HepG2 (cell line): ENCODE measurements around the gene CEP164. TPM values are rescaled to one million over a fixed set of nuclear protein-coding genes. Genes with fewer than 3 reads are reported as not detected.
A peak's percentile ranks its signal among the peaks of the same experiment; 100 is the strongest.

Source experiments
- ATAC-seq: fragments of 200-7000 bp; cut with Tn5 transposase; 3 replicates; pipeline ENCODE4 v1.9.1; 2020; ENCODE audit warnings: mild to moderate bottlenecking, moderate library complexity
- BruUV-seq: library from RNA; stranded (reverse); fragments of 400-500 nt; replicated peaks from 2 replicates; lab custom pipeline; 2021; lab: Mats Ljungman, UMichigan
- CTCF ChIA-PET: fragments of 300-600 bp; formaldehyde crosslinking; extraction: SDS; loops from one replicate; lab custom pipeline; 2021; ENCODE audit warnings: low total read pairs, inconsistent platforms, low intra/inter-chr PET ratio; lab: Yijun Ruan, JAX
- POLR2A ChIA-PET: fragments of 350-600 bp; sonication (Branson Sonifier 250); formaldehyde crosslinking; loops from one replicate; lab custom pipeline; 2020; ENCODE audit warnings: antibody characterized with exemption, inconsistent platforms; lab: Yijun Ruan, JAX
- DNase-seq: peaks from one replicate; pipeline ENCODE4 v3.0.0-alpha.2; 2015; ENCODE audit warnings: low spot score
- FAIRE-seq: peaks from 3 replicates; lab custom pipeline; 2011; peaks lifted over from hg19 to GRCh38; lab: Jason Lieb, UNC
- H2AFZ ChIP-seq: one replicate; pipeline ENCODE4 v1.6.1; 2011; ENCODE audit warnings: low read length, inconsistent platforms
- H3K27ac ChIP-seq: fragments of 300-600 bp; 3 replicates; pipeline ENCODE4 v1.8.0; 2011; ENCODE audit warnings: mixed run types, mild to moderate bottlenecking, mixed read lengths, low read length, inconsistent platforms; ENCODE audit not compliant: insufficient read depth; ENCODE audit errors: extremely low read length
- H3K27me3 ChIP-seq, 2 experiments: fragments of 200-600 bp in 1 of 2; 2 replicates in 1 of 2; 3 replicates in 1 of 2; pipeline versions ENCODE4 v1.6.0 to v1.8.0; 2011; ENCODE audit warnings: low read length in 2 of 2, mild to moderate bottlenecking in 2 of 2, moderate library complexity in 2 of 2, inconsistent platforms in 1 of 2; ENCODE audit not compliant: insufficient read depth in 2 of 2, control insufficient read depth in 1 of 2
- H3K36me3 ChIP-seq, 2 experiments: fragments of 200-600 bp in 1 of 2; replicated peaks in 1 of 2; 2 replicates in 1 of 2; 3 replicates in 1 of 2; pipeline versions ENCODE4 v1.5.1 to v1.8.0; 2011; ENCODE audit warnings: low read length in 2 of 2, inconsistent platforms in 1 of 2; ENCODE audit not compliant: insufficient read depth in 2 of 2, control insufficient read depth in 1 of 2
- H3K4me1 ChIP-seq: 2 replicates; pipeline ENCODE4 v1.5.1; 2012; ENCODE audit warnings: low read length, inconsistent platforms; ENCODE audit not compliant: insufficient read depth
- H3K4me2 ChIP-seq: 2 replicates; pipeline ENCODE4 v1.6.0; 2011; ENCODE audit warnings: low read depth, low read length, inconsistent platforms
- H3K4me3 ChIP-seq, 3 experiments: fragments of 200-600 bp in 1 of 3; sonication (generic), shearing (Covaris generic) in 1 of 3; replicated peaks in 1 of 3; 2 replicates each; pipeline ENCODE4 v1.5.1; 2011 to 2016; ENCODE audit warnings: low read length in 3 of 3, inconsistent platforms in 2 of 3, low read depth in 2 of 3, mild to moderate bottlenecking in 2 of 3, control low read depth in 1 of 3, mixed read lengths in 1 of 3; ENCODE audit not compliant: insufficient read depth in 1 of 3
- H3K79me2 ChIP-seq: one replicate; pipeline ENCODE4 v1.6.1; 2011; ENCODE audit warnings: low read length, inconsistent platforms; ENCODE audit not compliant: insufficient read depth
- H3K9ac ChIP-seq: 2 replicates; pipeline ENCODE4 v1.6.0; 2011; ENCODE audit warnings: mild to moderate bottlenecking, low read depth, low read length, inconsistent platforms; ENCODE audit not compliant: insufficient read depth
- H3K9me3 ChIP-seq: 2 replicates; pipeline ENCODE4 v1.5.1; 2012; ENCODE audit warnings: mild to moderate bottlenecking, low read length
- H4K20me1 ChIP-seq: 2 replicates; pipeline ENCODE4 v1.6.0; 2011; ENCODE audit warnings: inconsistent platforms, mild to moderate bottlenecking, low read length, moderate library complexity; ENCODE audit not compliant: insufficient read depth
- KDM2A ChIP-seq: sonication (generic); formaldehyde crosslinking; IDR thresholded peaks from 2 replicates; pipeline ENCODE4 v1.4.0; 2020; ENCODE audit warnings: low read depth, missing genetic modification reagents, borderline replicate concordance
- SSRP1 ChIP-seq: IDR thresholded peaks from 2 replicates; pipeline ENCODE4 v1.6.1; 2016; ENCODE audit warnings: control low read depth
- TRIM24 ChIP-seq: sonication (generic); formaldehyde crosslinking; IDR thresholded peaks from 2 replicates; pipeline ENCODE4 v1.8.0; 2022; ENCODE audit warnings: mild to moderate bottlenecking, missing genetic modification reagents
- ZNF17 ChIP-seq: sonication (generic); formaldehyde crosslinking; IDR thresholded peaks from 2 replicates; pipeline ENCODE4 v1.5.0; 2020; ENCODE audit warnings: mild to moderate bottlenecking, missing genetic modification reagents
- ZNF205 ChIP-seq: IDR thresholded peaks from 2 replicates; pipeline ENCODE4 v1.6.1; 2018; ENCODE audit warnings: missing biosample characterization, missing genetic modification reagents
- ZNF350 ChIP-seq: sonication (generic); formaldehyde crosslinking; IDR thresholded peaks from 2 replicates; pipeline ENCODE4 v1.4.0; 2020; ENCODE audit warnings: mild to moderate bottlenecking, low read depth, missing genetic modification reagents, borderline replicate concordance
- ZNF549 ChIP-seq: sonication (generic); formaldehyde crosslinking; IDR thresholded peaks from 2 replicates; pipeline ENCODE4 v1.5.0; 2020; ENCODE audit warnings: missing genetic modification reagents
- WGBS: methylation state at CpG from one replicate; pipeline ENCODE4 v1.1.6; 2017; ENCODE audit warnings: low lambda C conversion rate; 5-methylcytosine and 5-hydroxymethylcytosine counted together
- in situ Hi-C: cut with HindIII; loops from 2 replicates; pipeline ENCODE4 v1.10.0; 2017; ENCODE audit warnings: low pct_unique_long_range_greater_than_20kb; ENCODE audit not compliant: extremely low pct_ligation_motif_present
- intact Hi-C: fragments of 100-400 bp; cut with micrococcal nuclease; formaldehyde crosslinking; loops from one replicate; pipeline ENCODE4 v1.10.0; 2022; ENCODE audit not compliant: unreplicated experiment
- polyA plus RNA-seq, 8 experiments: library from polyadenylated mRNA; depleted of rRNA in 3 of 8; stranded (reverse) in 7 of 8; unstranded in 1 of 8; fragments of >200 nt; fragmentation: Illumina TruSeq in 4 of 8; extraction: Trizol in 4 of 8; gene quantifications; 2 replicates each; pipeline versions ENCODE4 v1.2.1 to v1.2.3, GENCODE V29; 2011 to 2016; ENCODE audit warnings: low read depth in 4 of 8, missing spikeins in 1 of 8, mixed read lengths in 1 of 8; ENCODE audit not compliant: insufficient read depth in 1 of 8
- total RNA-seq, 5 experiments: library from RNA; depleted of rRNA; stranded (reverse); fragments of >200 nt; fragmentation: Illumina TruSeq; extraction: Trizol; gene quantifications; 2 replicates each; pipeline ENCODE4 v1.2.3, GENCODE V29; 2016; ENCODE audit warnings: low read depth in 1 of 5
- TF ChIP-seq, protein P1 (sequence below): sonication (generic); formaldehyde crosslinking; IDR thresholded peaks from 2 replicates; pipeline ENCODE4 v1.4.0; 2020; ENCODE audit warnings: mild to moderate bottlenecking, low read depth, missing genetic modification reagents
- TF ChIP-seq, protein P2 (sequence below): IDR thresholded peaks from 2 replicates; pipeline ENCODE4 v1.6.1; 2016; ENCODE audit warnings: missing compliant biosample characterization, missing genetic modification reagents, borderline replicate concordance
- TF ChIP-seq, protein P3 (sequence below): sonication (generic); formaldehyde crosslinking; IDR thresholded peaks from 2 replicates; pipeline ENCODE4 v1.4.0; 2020; ENCODE audit warnings: missing genetic modification reagents
- TF ChIP-seq, protein P4 (sequence below): sonication (generic); formaldehyde crosslinking; IDR thresholded peaks from 2 replicates; pipeline ENCODE4 v1.8.0; 2022; ENCODE audit warnings: missing genetic modification reagents, mild to moderate bottlenecking, borderline replicate concordance

The CEP164 gene
- total and polyA plus RNA-seq, 2 of the 13 experiments (the other 11 are each of a cell fraction or from before 2014, with no cell fraction given), result 11.4 to 15.2 TPM

DNA sequence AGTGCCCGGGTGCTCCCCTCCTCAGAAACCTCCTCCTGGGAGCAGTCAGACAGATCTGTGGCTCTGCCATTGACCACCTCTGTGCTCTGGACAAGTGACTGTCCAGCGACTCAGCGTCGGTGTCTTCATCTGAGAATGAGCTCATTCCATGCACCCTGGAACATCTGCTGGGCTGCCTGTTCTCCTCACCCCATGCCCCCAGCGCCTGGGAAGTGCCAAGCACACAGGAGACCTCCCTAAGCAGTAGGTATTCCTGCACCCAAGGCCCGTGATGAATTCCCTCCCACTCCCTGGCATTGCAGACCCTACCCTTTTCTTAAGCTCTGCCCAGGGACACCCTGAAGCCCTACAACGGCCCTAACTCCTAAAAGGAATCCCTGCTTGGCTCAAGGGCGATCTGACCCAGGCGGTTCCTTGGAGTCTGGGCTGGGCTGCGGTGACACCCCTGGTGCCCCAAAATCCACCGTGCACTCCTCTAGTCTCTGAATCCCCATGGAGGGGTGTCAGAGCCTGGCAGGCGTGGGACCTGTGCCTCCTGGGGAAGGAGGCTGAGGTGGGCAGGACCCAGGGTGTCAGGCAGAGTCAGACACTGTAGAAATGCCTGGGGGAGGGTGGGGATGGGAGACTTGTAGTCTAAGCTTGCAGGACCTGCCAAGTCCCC lies 92.0 kb downstream of the CEP164 start:
- POLR2A ChIA-PET, result no interaction called here
- WGBS, result 9% methylated on average over 6 of the region's 12 CpGs
- Histone ChIP-seq H3K27me3 (peaks cover 4 to 14% of the 10 kb centered on the region in 2 experiments; a peak in 2 of 5 replicates), H3K4me2 (peak overlapping the region; percentile 63), H2AFZ (no peak overlapping the region), H3K4me3 (peak overlapping the region in 2 of 3 experiments; percentile 2 to 52; a peak in 2 of 6 replicates), H3K9ac (peak overlapping the region; percentile 10; the same call in 1 of the 2 replicates), H3K79me2 (no peaks in the 10 kb centered on the region), H3K4me1 (peaks cover 36% of the 10 kb centered on the region), H3K27ac (no peak overlapping the region), H3K9me3 (no peaks in the 10 kb centered on the region), H4K20me1 (no peaks in the 10 kb centered on the region), H3K36me3 (no peaks in the 10 kb centered on the region)
- in situ Hi-C loops, result no loop called here
- no TSS peak for BruUV-seq
- DNase-seq (no peak), ATAC-seq (peak; percentile 60), FAIRE-seq (no peak)
- CTCF ChIA-PET, result no interaction called here
- intact Hi-C loops, result loop anchor here (10.0 kb wide), 1 partner anchor 525 kb away; no protein-coding TSS in a partner anchor
- TF ChIP-seq SSRP1, result no peak
- no peak for TF ChIP-seq ZNF17 (CRISPR knock-in tag)
- TF ChIP-seq, protein P1, sequence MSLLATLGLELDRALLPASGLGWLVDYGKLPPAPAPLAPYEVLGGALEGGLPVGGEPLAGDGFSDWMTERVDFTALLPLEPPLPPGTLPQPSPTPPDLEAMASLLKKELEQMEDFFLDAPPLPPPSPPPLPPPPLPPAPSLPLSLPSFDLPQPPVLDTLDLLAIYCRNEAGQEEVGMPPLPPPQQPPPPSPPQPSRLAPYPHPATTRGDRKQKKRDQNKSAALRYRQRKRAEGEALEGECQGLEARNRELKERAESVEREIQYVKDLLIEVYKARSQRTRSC, result no peak
- no peak for TF ChIP-seq ZNF350
- TF ChIP-seq, protein P2, sequence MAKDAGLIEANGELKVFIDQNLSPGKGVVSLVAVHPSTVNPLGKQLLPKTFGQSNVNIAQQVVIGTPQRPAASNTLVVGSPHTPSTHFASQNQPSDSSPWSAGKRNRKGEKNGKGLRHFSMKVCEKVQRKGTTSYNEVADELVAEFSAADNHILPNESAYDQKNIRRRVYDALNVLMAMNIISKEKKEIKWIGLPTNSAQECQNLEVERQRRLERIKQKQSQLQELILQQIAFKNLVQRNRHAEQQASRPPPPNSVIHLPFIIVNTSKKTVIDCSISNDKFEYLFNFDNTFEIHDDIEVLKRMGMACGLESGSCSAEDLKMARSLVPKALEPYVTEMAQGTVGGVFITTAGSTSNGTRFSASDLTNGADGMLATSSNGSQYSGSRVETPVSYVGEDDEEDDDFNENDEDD (CRISPR knock-in tag), result no peak
- TF ChIP-seq ZNF549 (CRISPR knock-in tag), result no peak
- TF ChIP-seq, protein P3, sequence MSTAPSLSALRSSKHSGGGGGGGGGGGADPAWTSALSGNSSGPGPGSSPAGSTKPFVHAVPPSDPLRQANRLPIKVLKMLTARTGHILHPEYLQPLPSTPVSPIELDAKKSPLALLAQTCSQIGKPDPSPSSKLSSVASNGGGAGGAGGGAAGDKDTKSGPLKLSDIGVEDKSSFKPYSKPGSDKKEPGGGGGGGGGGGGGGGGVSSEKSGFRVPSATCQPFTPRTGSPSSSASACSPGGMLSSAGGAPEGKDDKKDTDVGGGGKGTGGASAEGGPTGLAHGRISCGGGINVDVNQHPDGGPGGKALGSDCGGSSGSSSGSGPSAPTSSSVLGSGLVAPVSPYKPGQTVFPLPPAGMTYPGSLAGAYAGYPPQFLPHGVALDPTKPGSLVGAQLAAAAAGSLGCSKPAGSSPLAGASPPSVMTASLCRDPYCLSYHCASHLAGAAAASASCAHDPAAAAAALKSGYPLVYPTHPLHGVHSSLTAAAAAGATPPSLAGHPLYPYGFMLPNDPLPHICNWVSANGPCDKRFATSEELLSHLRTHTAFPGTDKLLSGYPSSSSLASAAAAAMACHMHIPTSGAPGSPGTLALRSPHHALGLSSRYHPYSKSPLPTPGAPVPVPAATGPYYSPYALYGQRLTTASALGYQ (CRISPR knock-in tag), result no peak
- TF ChIP-seq KDM2A, result no peak
- TF ChIP-seq ZNF205, result no peak
- no peak for TF ChIP-seq TRIM24
- TF ChIP-seq, protein P4, sequence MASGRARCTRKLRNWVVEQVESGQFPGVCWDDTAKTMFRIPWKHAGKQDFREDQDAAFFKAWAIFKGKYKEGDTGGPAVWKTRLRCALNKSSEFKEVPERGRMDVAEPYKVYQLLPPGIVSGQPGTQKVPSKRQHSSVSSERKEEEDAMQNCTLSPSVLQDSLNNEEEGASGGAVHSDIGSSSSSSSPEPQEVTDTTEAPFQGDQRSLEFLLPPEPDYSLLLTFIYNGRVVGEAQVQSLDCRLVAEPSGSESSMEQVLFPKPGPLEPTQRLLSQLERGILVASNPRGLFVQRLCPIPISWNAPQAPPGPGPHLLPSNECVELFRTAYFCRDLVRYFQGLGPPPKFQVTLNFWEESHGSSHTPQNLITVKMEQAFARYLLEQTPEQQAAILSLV (CRISPR knock-in tag), result no peak
